HepG2 (cell line): ENCODE measurements around the gene SLTM. TPM values are rescaled to one million over a fixed set of nuclear protein-coding genes. Genes with fewer than 3 reads are reported as not detected.

Experiments
- AKAP8 ChIP-seq: sonication (generic); formaldehyde crosslinking; IDR thresholded peaks from 2 replicates; pipeline ENCODE4 v1.5.1; 2020; ENCODE audit warnings: mild to moderate bottlenecking, missing genetic modification reagents
- EEA1 ChIP-seq: sonication (generic); formaldehyde crosslinking; IDR thresholded peaks from 2 replicates; pipeline ENCODE4 v1.5.1; 2020; ENCODE audit warnings: mild to moderate bottlenecking, missing genetic modification reagents, borderline replicate concordance
- GZF1 ChIP-seq: sonication (generic); formaldehyde crosslinking; IDR thresholded peaks from 2 replicates; pipeline ENCODE4 v1.5.1; 2020; ENCODE audit warnings: mild to moderate bottlenecking, missing genetic modification reagents
- NCOA5 ChIP-seq: sonication (generic); formaldehyde crosslinking; IDR thresholded peaks from 2 replicates; pipeline ENCODE4 v1.4.0; 2020; ENCODE audit warnings: missing genetic modification reagents
- U2AF1 ChIP-seq: fragments of 200-400 bp; formaldehyde crosslinking; optimal IDR thresholded peaks from 2 replicates; pipeline ENCODE3; 2017; ENCODE audit warnings: mild to moderate bottlenecking, low read depth, low read length
- ZBTB3 ChIP-seq: sonication (generic); formaldehyde crosslinking; IDR thresholded peaks from 2 replicates; pipeline ENCODE4 v1.4.0; 2020; ENCODE audit warnings: low read depth, mild to moderate bottlenecking, moderate library complexity, missing genetic modification reagents, borderline replicate concordance
- ZNF367 ChIP-seq: sonication (generic); formaldehyde crosslinking; IDR thresholded peaks from 2 replicates; pipeline ENCODE4 v1.4.0; 2020; ENCODE audit warnings: missing genetic modification reagents, borderline replicate concordance
- ZNF430 ChIP-seq: sonication (generic); formaldehyde crosslinking; IDR thresholded peaks from 2 replicates; pipeline ENCODE4 v1.9.0; 2021; ENCODE audit warnings: mild to moderate bottlenecking, missing genetic modification reagents
- ZNF552 ChIP-seq: sonication (generic); formaldehyde crosslinking; IDR thresholded peaks from 2 replicates; pipeline ENCODE4 v1.9.0; 2022; ENCODE audit warnings: missing genetic modification reagents, mild to moderate bottlenecking, borderline replicate concordance
- ZNF652 ChIP-seq: IDR thresholded peaks from 2 replicates; pipeline ENCODE4 v1.6.1; 2016; ENCODE audit warnings: low read depth, borderline replicate concordance
- ZNF724P ChIP-seq: sonication (generic); formaldehyde crosslinking; IDR thresholded peaks from 2 replicates; pipeline ENCODE4 v1.8.0; 2022; ENCODE audit warnings: missing genetic modification reagents, borderline replicate concordance
- ZNF782 ChIP-seq: sonication (generic); formaldehyde crosslinking; IDR thresholded peaks from 2 replicates; pipeline ENCODE4 v1.4.0; 2020; ENCODE audit warnings: missing genetic modification reagents, mild to moderate bottlenecking, borderline replicate concordance
- ZSCAN22 ChIP-seq: sonication (generic); formaldehyde crosslinking; IDR thresholded peaks from 2 replicates; pipeline ENCODE4 v1.4.0; 2020; ENCODE audit warnings: mild to moderate bottlenecking, missing genetic modification reagents
- polyA plus RNA-seq, 8 experiments: library from polyadenylated mRNA; depleted of rRNA in 3 of 8; stranded (reverse) in 7 of 8; unstranded in 1 of 8; fragments of >200 nt; fragmentation: Illumina TruSeq in 4 of 8; extraction: Trizol in 4 of 8; gene quantifications; 2 replicates each; pipeline versions ENCODE4 v1.2.1 to v1.2.3, GENCODE V29; 2011 to 2016; ENCODE audit warnings: low read depth in 4 of 8, missing spikeins in 1 of 8, mixed read lengths in 1 of 8; ENCODE audit not compliant: insufficient read depth in 1 of 8
- total RNA-seq, 5 experiments: library from RNA; depleted of rRNA; stranded (reverse); fragments of >200 nt; fragmentation: Illumina TruSeq; extraction: Trizol; gene quantifications; 2 replicates each; pipeline ENCODE4 v1.2.3, GENCODE V29; 2016; ENCODE audit warnings: low read depth in 1 of 5
- TF ChIP-seq, protein P1 (sequence below): sonication (generic); formaldehyde crosslinking; IDR thresholded peaks from 2 replicates; pipeline ENCODE4 v1.4.0; 2020; ENCODE audit warnings: missing genetic modification reagents
- TF ChIP-seq, protein P2 (sequence below): sonication (generic); formaldehyde crosslinking; IDR thresholded peaks from 2 replicates; pipeline ENCODE4 v1.5.0; 2020; ENCODE audit warnings: missing genetic modification reagents
- TF ChIP-seq, protein P3 (sequence below): sonication (generic); formaldehyde crosslinking; IDR thresholded peaks from 2 replicates; pipeline ENCODE4 v1.8.0; 2022; ENCODE audit warnings: missing genetic modification reagents, mild to moderate bottlenecking, borderline replicate concordance
- TF ChIP-seq, protein P4 (sequence below): sonication (generic); formaldehyde crosslinking; IDR thresholded peaks from 2 replicates; pipeline ENCODE4 v1.8.1; 2023; ENCODE audit warnings: mild to moderate bottlenecking, missing genetic modification reagents
- TF ChIP-seq, protein P5 (sequence below): sonication (generic); formaldehyde crosslinking; IDR thresholded peaks from 2 replicates; pipeline ENCODE4 v1.5.1; 2020; ENCODE audit warnings: missing genetic modification reagents, mild to moderate bottlenecking, borderline replicate concordance
- TF ChIP-seq, protein P6 (sequence below): sonication (generic); formaldehyde crosslinking; IDR thresholded peaks from 2 replicates; pipeline ENCODE4 v1.4.0; 2020; ENCODE audit warnings: missing genetic modification reagents

The SLTM gene
- total and polyA plus RNA-seq, 2 of the 13 experiments (the other 11 are each of a cell fraction or from before 2014, with no cell fraction given) = 22.0 to 64.2 TPM

DNA sequence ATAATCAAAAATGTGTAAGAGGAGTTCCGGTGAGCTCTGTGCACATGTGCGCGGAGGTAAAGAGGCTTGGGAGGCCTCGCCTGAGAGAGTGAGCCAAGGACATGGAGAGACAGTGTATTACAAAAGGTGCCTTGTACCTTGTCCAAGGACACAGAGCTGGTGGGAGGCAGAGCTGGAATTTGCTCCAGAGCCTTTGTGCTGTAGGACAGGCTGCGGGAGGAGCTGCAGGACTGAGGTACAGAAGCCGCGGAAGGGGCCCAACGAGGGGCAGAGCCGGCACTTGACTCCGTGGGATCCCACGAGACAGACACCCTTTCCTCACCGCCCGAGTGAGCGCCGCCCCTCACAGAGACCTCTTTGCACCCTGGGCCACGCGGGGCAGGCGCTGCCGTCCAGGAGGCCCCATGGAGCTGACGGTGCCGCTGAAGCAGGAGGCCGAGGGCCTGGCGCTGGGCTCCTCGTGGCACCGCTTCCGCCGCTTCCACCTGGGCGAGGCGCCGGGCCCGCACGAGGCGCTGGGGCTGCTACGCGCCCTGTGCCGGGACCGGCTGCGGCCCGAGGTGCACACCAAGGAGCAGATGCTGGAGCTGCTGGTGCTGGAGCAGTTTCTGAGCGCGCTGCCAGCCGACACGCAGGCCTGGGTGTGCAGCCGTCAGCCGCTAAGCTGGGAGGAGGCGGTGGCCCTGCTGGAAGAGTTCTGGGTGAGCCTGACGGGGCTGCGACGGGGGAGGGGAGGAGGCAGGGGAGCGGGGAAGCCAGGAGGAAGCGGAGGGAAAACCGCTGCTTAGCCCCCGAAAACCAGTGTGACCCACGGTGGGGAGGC is 68.7 kb downstream of the SLTM start (continued):
- TF ChIP-seq EEA1 (0 out of 2 replicates have a peak, but pooled peaks have one; percentile 61), ZNF430 (peak; percentile 81), ZSCAN22 (no peak), ZNF552 (CRISPR knock-in tag) (peak; percentile 85; the same call in 1 of the 2 replicates), ZNF652 (CRISPR knock-in tag) (peak; percentile 87), U2AF1 (no peak), NCOA5 (CRISPR knock-in tag) (no peak), ZNF724P (CRISPR knock-in tag) (no peak; the same call in 1 of the 2 replicates), ZBTB3 (CRISPR knock-in tag) (no peak), ZNF367 (CRISPR knock-in tag) (no peak), ZNF782 (peak; percentile 49; the same call in 1 of the 2 replicates), GZF1 (no peak), AKAP8 (peak; percentile 74)
- TF ChIP-seq, protein P1, sequence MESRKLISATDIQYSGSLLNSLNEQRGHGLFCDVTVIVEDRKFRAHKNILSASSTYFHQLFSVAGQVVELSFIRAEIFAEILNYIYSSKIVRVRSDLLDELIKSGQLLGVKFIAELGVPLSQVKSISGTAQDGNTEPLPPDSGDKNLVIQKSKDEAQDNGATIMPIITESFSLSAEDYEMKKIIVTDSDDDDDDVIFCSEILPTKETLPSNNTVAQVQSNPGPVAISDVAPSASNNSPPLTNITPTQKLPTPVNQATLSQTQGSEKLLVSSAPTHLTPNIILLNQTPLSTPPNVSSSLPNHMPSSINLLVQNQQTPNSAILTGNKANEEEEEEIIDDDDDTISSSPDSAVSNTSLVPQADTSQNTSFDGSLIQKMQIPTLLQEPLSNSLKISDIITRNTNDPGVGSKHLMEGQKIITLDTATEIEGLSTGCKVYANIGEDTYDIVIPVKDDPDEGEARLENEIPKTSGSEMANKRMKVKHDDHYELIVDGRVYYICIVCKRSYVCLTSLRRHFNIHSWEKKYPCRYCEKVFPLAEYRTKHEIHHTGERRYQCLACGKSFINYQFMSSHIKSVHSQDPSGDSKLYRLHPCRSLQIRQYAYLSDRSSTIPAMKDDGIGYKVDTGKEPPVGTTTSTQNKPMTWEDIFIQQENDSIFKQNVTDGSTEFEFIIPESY (CRISPR knock-in tag) = no peak; the same call in 1 of the 2 replicates
- TF ChIP-seq, protein P2, sequence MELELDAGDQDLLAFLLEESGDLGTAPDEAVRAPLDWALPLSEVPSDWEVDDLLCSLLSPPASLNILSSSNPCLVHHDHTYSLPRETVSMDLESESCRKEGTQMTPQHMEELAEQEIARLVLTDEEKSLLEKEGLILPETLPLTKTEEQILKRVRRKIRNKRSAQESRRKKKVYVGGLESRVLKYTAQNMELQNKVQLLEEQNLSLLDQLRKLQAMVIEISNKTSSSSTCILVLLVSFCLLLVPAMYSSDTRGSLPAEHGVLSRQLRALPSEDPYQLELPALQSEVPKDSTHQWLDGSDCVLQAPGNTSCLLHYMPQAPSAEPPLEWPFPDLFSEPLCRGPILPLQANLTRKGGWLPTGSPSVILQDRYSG (CRISPR knock-in tag) = no peak
- TF ChIP-seq, protein P3, sequence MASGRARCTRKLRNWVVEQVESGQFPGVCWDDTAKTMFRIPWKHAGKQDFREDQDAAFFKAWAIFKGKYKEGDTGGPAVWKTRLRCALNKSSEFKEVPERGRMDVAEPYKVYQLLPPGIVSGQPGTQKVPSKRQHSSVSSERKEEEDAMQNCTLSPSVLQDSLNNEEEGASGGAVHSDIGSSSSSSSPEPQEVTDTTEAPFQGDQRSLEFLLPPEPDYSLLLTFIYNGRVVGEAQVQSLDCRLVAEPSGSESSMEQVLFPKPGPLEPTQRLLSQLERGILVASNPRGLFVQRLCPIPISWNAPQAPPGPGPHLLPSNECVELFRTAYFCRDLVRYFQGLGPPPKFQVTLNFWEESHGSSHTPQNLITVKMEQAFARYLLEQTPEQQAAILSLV (CRISPR knock-in tag) = peak; percentile 84; the same call in 1 of the 2 replicates
- TF ChIP-seq, protein P4, sequence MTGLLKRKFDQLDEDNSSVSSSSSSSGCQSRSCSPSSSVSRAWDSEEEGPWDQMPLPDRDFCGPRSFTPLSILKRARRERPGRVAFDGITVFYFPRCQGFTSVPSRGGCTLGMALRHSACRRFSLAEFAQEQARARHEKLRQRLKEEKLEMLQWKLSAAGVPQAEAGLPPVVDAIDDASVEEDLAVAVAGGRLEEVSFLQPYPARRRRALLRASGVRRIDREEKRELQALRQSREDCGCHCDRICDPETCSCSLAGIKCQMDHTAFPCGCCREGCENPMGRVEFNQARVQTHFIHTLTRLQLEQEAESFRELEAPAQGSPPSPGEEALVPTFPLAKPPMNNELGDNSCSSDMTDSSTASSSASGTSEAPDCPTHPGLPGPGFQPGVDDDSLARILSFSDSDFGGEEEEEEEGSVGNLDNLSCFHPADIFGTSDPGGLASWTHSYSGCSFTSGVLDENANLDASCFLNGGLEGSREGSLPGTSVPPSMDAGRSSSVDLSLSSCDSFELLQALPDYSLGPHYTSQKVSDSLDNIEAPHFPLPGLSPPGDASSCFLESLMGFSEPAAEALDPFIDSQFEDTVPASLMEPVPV (CRISPR knock-in tag) = peak; percentile 97
- TF ChIP-seq, protein P5, sequence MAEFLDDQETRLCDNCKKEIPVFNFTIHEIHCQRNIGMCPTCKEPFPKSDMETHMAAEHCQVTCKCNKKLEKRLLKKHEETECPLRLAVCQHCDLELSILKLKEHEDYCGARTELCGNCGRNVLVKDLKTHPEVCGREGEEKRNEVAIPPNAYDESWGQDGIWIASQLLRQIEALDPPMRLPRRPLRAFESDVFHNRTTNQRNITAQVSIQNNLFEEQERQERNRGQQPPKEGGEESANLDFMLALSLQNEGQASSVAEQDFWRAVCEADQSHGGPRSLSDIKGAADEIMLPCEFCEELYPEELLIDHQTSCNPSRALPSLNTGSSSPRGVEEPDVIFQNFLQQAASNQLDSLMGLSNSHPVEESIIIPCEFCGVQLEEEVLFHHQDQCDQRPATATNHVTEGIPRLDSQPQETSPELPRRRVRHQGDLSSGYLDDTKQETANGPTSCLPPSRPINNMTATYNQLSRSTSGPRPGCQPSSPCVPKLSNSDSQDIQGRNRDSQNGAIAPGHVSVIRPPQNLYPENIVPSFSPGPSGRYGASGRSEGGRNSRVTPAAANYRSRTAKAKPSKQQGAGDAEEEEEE (CRISPR knock-in tag) = no peak
- TF ChIP-seq, protein P6, sequence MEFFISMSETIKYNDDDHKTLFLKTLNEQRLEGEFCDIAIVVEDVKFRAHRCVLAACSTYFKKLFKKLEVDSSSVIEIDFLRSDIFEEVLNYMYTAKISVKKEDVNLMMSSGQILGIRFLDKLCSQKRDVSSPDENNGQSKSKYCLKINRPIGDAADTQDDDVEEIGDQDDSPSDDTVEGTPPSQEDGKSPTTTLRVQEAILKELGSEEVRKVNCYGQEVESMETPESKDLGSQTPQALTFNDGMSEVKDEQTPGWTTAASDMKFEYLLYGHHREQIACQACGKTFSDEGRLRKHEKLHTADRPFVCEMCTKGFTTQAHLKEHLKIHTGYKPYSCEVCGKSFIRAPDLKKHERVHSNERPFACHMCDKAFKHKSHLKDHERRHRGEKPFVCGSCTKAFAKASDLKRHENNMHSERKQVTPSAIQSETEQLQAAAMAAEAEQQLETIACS (CRISPR knock-in tag) = no peak
